OCI-LY1 (cell line): Measurements from ENCODE around the gene NOL11.
A peak's percentile ranks its signal among the peaks of the same experiment; 100 is the strongest.

Experiments
- H2AFZ ChIP-seq: fragments of 200-600 bp; sonication (generic), shearing (Covaris generic); 2 replicates; pipeline ENCODE4 v1.6.0; 2014; ENCODE audit warnings: antibody characterized with exemption, mild to moderate bottlenecking, low read length
- H3F3A ChIP-seq: fragments of 200-600 bp; sonication (generic), shearing (Covaris generic); 2 replicates; pipeline ENCODE4 v1.6.0; 2014; ENCODE audit warnings: mild to moderate bottlenecking, antibody characterized with exemption, low read length, moderate library complexity; ENCODE audit not compliant: insufficient read depth
- H3K27ac ChIP-seq: fragments of 200-600 bp; sonication (generic); 2 replicates; pipeline ENCODE4 v1.5.1; 2014; ENCODE audit warnings: low read length, mixed run types, mild to moderate bottlenecking, low read depth; ENCODE audit not compliant: poor library complexity, severe bottlenecking
- H3K27me3 ChIP-seq: fragments of 200-600 bp; sonication (generic); 2 replicates; pipeline ENCODE4 v1.6.0; 2014; ENCODE audit warnings: antibody characterized with exemption, mild to moderate bottlenecking, low read length, moderate library complexity; ENCODE audit not compliant: insufficient read depth
- H3K36me3 ChIP-seq: fragments of 200-600 bp; sonication (generic); 2 replicates; pipeline ENCODE4 v1.6.1; 2014; ENCODE audit warnings: mild to moderate bottlenecking, antibody characterized with exemption, low read length, moderate library complexity, mixed read lengths; ENCODE audit not compliant: insufficient read depth
- H3K4me1 ChIP-seq: fragments of 200-600 bp; sonication (generic); 2 replicates; pipeline ENCODE4 v1.5.1; 2014; ENCODE audit warnings: mild to moderate bottlenecking, low read length, moderate library complexity; ENCODE audit not compliant: insufficient read depth, severe bottlenecking
- H3K4me2 ChIP-seq: fragments of 200-600 bp; sonication (generic), shearing (Covaris generic); 2 replicates; pipeline ENCODE4 v1.6.1; 2014; ENCODE audit warnings: low read length
- H3K4me3 ChIP-seq: fragments of 200-600 bp; sonication (generic); 2 replicates; pipeline ENCODE4 v1.5.1; 2014; ENCODE audit warnings: low read length, low read depth, mild to moderate bottlenecking, mixed read lengths; ENCODE audit not compliant: poor library complexity, severe bottlenecking
- H3K79me2 ChIP-seq: fragments of 200-600 bp; shearing (Covaris generic); 2 replicates; pipeline ENCODE4 v1.6.1; 2016; ENCODE audit warnings: mixed run types, low read length, mixed read lengths; ENCODE audit not compliant: insufficient read depth
- H3K9ac ChIP-seq: fragments of 200-600 bp; sonication (generic), shearing (Covaris generic); 2 replicates; pipeline ENCODE4 v1.6.1; 2014; ENCODE audit warnings: mild to moderate bottlenecking, low read length, mixed read lengths
- H3K9me2 ChIP-seq: fragments of 200-600 bp; sonication (generic), shearing (Covaris generic); 2 replicates; pipeline ENCODE4 v1.6.1; 2014; ENCODE audit warnings: low read depth, mild to moderate bottlenecking, low read length, mixed read lengths
- H3K9me3 ChIP-seq: fragments of 200-600 bp; shearing (Covaris generic); 2 replicates; pipeline ENCODE4 v1.6.1; 2014; ENCODE audit warnings: low read length, mixed read lengths
- H4K20me1 ChIP-seq: fragments of 200-600 bp; sonication (generic), shearing (Covaris generic); 2 replicates; pipeline ENCODE4 v1.6.0; 2016; ENCODE audit warnings: mild to moderate bottlenecking, low read length; ENCODE audit not compliant: insufficient read depth
- EZH2 ChIP-seq: fragments of 200-600 bp; sonication (generic), shearing (Covaris generic); IDR thresholded peaks from 2 replicates; pipeline ENCODE4 v1.8.0; 2017; ENCODE audit warnings: borderline replicate concordance, mixed run types, mild to moderate bottlenecking, antibody characterized with exemption, low read length, moderate library complexity, mixed read lengths
- TF ChIP-seq, protein P1 (sequence below): fragments of 200-600 bp; sonication (generic), shearing (Covaris generic); IDR thresholded peaks from 2 replicates; pipeline ENCODE4 v1.5.1; 2017; ENCODE audit warnings: mild to moderate bottlenecking, antibody characterized with exemption, low read length, moderate library complexity, mixed read lengths

NOL11 gene

DNA sequence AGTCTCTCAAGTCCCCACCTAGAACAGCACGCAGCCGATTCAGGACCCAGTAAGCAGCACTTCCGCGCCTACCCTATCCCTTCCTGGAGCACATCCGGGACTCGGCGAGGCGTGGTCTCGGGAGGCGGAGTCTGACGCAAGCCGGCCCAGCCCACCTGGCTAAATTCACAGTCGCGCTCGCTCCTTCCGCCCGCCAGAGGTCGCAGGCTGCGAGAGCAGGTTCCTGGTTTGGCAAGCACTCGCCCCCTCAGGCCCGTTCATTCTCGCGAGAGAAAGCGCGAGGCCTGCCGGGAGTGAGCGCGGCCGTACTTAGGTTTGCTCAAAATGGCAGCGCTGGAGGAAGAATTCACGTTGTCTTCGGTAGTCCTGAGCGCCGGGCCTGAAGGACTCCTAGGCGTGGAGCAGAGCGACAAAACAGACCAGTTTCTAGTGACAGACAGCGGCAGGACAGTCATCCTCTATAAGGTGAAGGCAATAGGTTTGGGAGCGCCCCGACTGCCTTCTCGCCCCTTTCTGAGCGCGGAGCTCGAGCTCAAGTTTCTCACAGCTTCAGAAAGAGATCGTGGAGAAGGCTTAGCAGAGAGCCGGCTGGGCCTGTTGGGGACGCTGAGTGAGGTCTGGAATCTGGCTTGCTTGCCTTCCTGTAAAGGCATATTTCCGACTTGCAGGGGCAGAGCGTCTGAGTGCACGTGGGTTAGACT is at the start of gene NOL11:
Gene NOL11, plus strand, starts transcription at position 313 of the 701 bp plus-strand sequence. Its CDS starts 12 bp downstream, at position 325.
- peak within 1 kb of the TSS; percentile 79 for H3K27ac ChIP-seq
- H3K79me2 ChIP-seq: peaks cover 22% of the 10 kb centered on the region
- H3K4me1 ChIP-seq: peaks cover 26% of the 10 kb centered on the region

DNA sequence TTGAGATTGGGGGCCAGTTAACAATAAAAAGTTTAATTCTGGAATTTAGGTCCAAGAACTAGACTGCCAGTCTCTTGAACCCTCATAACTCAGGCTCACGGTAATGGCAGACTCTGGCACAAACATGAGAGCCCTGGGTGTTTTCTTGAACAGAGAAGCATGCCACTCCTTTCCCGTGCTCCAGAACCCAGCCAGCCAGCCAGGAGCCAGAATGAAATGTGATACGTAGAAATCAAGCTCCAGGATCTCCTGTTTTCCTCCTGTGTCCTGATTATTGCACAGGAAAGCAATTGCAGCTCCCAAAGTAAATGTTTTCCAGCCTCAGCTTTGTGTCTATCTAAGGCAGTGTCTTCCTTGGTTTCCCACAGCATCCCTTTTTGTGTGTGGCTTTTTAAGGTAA is 46.2 kb upstream of the NOL11 start:
- H3K27ac ChIP-seq: no peak overlapping the region
- no peak overlapping the region for H3K4me2 ChIP-seq
- H3K79me2 ChIP-seq: no peaks in the 10 kb centered on the region
- H3K36me3 ChIP-seq: no peaks in the 10 kb centered on the region
- 0 out of 2 replicates have a peak, but pooled peaks cover 3% of the 10 kb centered on the region for H3K9me3 ChIP-seq
- H3K4me3 ChIP-seq: no peak overlapping the region
- TF ChIP-seq EZH2: no peak
- TF ChIP-seq, protein P1, sequence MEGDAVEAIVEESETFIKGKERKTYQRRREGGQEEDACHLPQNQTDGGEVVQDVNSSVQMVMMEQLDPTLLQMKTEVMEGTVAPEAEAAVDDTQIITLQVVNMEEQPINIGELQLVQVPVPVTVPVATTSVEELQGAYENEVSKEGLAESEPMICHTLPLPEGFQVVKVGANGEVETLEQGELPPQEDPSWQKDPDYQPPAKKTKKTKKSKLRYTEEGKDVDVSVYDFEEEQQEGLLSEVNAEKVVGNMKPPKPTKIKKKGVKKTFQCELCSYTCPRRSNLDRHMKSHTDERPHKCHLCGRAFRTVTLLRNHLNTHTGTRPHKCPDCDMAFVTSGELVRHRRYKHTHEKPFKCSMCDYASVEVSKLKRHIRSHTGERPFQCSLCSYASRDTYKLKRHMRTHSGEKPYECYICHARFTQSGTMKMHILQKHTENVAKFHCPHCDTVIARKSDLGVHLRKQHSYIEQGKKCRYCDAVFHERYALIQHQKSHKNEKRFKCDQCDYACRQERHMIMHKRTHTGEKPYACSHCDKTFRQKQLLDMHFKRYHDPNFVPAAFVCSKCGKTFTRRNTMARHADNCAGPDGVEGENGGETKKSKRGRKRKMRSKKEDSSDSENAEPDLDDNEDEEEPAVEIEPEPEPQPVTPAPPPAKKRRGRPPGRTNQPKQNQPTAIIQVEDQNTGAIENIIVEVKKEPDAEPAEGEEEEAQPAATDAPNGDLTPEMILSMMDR: no peak
- H4K20me1 ChIP-seq: no peaks in the 10 kb centered on the region
- H3K9ac ChIP-seq: no peak overlapping the region
- H3K4me1 ChIP-seq: no peaks in the 10 kb centered on the region
- H3K9me2 ChIP-seq: no peaks in the 10 kb centered on the region
- H2AFZ ChIP-seq: no peak overlapping the region
- no peaks in the 10 kb centered on the region for H3F3A ChIP-seq
- H3K27me3 ChIP-seq: no peaks in the 10 kb centered on the region

More for the DNA sequence above, at the start of gene NOL11:
- H3K9ac ChIP-seq: peak within 1 kb of the TSS; percentile 98
- peak within 1 kb of the TSS; percentile 80; the same call in 1 of the 2 replicates for H2AFZ ChIP-seq
- H4K20me1 ChIP-seq: no peaks in the 10 kb centered on the region
- peaks cover 29% of the 10 kb centered on the region for H3K36me3 ChIP-seq
- H3K27me3 ChIP-seq: no peaks in the 10 kb centered on the region
- no peak for TF ChIP-seq EZH2
- TF ChIP-seq, protein P1: peak; percentile 94
- peak within 1 kb of the TSS; percentile 98 for H3K4me2 ChIP-seq
- no peaks in the 10 kb centered on the region for H3K9me2 ChIP-seq
- peak within 1 kb of the TSS; percentile 91 for H3K4me3 ChIP-seq
- H3F3A ChIP-seq: no peaks in the 10 kb centered on the region
- H3K9me3 ChIP-seq: 0 out of 2 replicates have a peak, but pooled peaks cover 2% of the 10 kb centered on the region

DNA sequence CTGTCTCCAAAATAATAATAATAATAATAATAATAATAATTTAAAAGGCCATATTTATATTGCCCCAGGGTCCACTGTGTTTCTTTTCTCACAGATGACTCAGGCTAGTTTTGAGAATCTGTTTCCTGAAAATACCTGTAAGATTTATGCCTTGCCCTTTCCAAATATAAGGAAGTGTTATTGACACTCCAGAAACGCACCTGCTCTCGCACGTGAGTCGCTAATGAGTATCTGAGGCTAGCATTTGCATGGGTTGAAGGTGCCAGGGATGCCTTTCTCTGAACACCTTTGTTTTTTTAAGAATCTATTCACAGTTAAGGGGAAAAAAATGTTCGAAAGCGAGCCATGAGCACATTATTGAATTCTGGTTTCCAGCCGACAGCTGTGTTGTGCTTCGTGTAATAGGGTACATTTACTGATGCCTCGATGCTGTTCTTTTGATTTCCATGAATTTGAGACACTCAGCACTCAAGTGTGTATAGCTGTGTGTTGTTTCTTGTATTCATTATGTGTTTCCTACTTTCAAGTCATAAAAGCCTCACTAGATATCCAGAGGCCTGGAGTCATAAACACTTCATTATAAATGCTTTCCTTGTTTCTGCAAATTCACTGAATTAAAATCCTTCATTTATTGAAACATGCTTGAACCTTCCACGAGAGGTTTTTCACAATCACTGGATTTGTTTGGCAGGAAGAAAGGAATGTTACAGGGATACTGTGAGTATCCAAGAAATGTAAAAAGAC is 45.0 kb upstream of the NOL11 start:
- Histone ChIP-seq H4K20me1 (no peaks in the 10 kb centered on the region), H3K9me2 (no peaks in the 10 kb centered on the region), H3K9ac (no peak overlapping the region), H3K27me3 (no peaks in the 10 kb centered on the region), H3K36me3 (no peaks in the 10 kb centered on the region), H3F3A (no peaks in the 10 kb centered on the region), H3K79me2 (no peaks in the 10 kb centered on the region), H3K27ac (no peak overlapping the region), H2AFZ (no peak overlapping the region), H3K4me1 (no peaks in the 10 kb centered on the region), H3K4me3 (no peak overlapping the region), H3K9me3 (0 out of 2 replicates have a peak, but pooled peaks cover 3% of the 10 kb centered on the region), H3K4me2 (no peak overlapping the region)
- no peak for TF ChIP-seq EZH2
- TF ChIP-seq, protein P1: no peak
